Neural cell (in vitro differentiated cells): Measurements from ENCODE around the gene KLHDC9. TPM values are rescaled to one million over a fixed set of nuclear protein-coding genes. Genes with fewer than 3 reads are reported as not detected.

Experiments used
- H2AFZ ChIP-seq: fragments of 200-600, 300-800 bp; sonication (generic), shearing (Covaris generic); 2 replicates; pipeline ENCODE4 v1.6.0; 2014; ENCODE audit warnings: low read depth, mild to moderate bottlenecking, antibody characterized with exemption, low read length, moderate library complexity
- H3F3A ChIP-seq: fragments of 200-600 bp; shearing (Covaris generic); 2 replicates; pipeline ENCODE4 v1.6.1; 2016; ENCODE audit warnings: mild to moderate bottlenecking, moderate library complexity, mixed read lengths, antibody characterized with exemption, low read length; ENCODE audit not compliant: insufficient read depth, poor library complexity, severe bottlenecking
- H3K27ac ChIP-seq: fragments of 200-600, 300-800 bp; sonication (generic), shearing (Covaris generic); 2 replicates; pipeline ENCODE4 v1.5.1; 2014; ENCODE audit warnings: mild to moderate bottlenecking, low read length, moderate library complexity
- H3K27me3 ChIP-seq: fragments of 300-800, 200-600 bp; sonication (generic), shearing (Covaris generic); 2 replicates; pipeline ENCODE4 v1.6.0; 2014; ENCODE audit warnings: mild to moderate bottlenecking, low read depth, low read length, moderate library complexity; ENCODE audit not compliant: insufficient read depth
- H3K36me3 ChIP-seq: fragments of 300-800, 200-600 bp; sonication (generic), shearing (Covaris generic); 2 replicates; pipeline ENCODE4 v1.5.1; 2014; ENCODE audit warnings: mild to moderate bottlenecking, antibody characterized with exemption, low read length, moderate library complexity; ENCODE audit not compliant: insufficient read depth
- H3K4me2 ChIP-seq: fragments of 300-800, 200-600 bp; sonication (generic), shearing (Covaris generic); 2 replicates; pipeline ENCODE4 v1.6.0; 2014; ENCODE audit warnings: mild to moderate bottlenecking, low read length
- H3K4me3 ChIP-seq: fragments of 300-800, 200-600 bp; sonication (generic), shearing (Covaris generic); 2 replicates; pipeline ENCODE4 v1.5.1; 2014; ENCODE audit warnings: mild to moderate bottlenecking, low read length, moderate library complexity
- H3K79me2 ChIP-seq: fragments of 200-600 bp; shearing (Covaris generic); replicated peaks from 2 replicates; pipeline ENCODE4 v1.6.0; 2014; ENCODE audit warnings: mild to moderate bottlenecking, low read length, moderate library complexity; ENCODE audit not compliant: insufficient read depth
- H3K9ac ChIP-seq: fragments of 300-800, 200-600 bp; sonication (generic), shearing (Covaris generic); 2 replicates; pipeline ENCODE4 v1.6.1; 2016; ENCODE audit warnings: mild to moderate bottlenecking, low read length, mixed read lengths
- H3K9me2 ChIP-seq: fragments of 200-600 bp; shearing (Covaris generic); 2 replicates; pipeline ENCODE4 v1.6.1; 2016; ENCODE audit warnings: mild to moderate bottlenecking, low read length, mixed read lengths; ENCODE audit not compliant: insufficient read depth
- H3K9me3 ChIP-seq: fragments of 200-600, 300-800 bp; sonication (generic), shearing (Covaris generic); 2 replicates; pipeline ENCODE4 v1.6.1; 2016; ENCODE audit warnings: mild to moderate bottlenecking, mixed run types, low read length, moderate library complexity, mixed read lengths
- H4K20me1 ChIP-seq: fragments of 200-600 bp; shearing (Covaris generic); 2 replicates; pipeline ENCODE4 v1.6.1; 2016; ENCODE audit warnings: mild to moderate bottlenecking, mixed run types; ENCODE audit not compliant: insufficient read depth
- EP300 ChIP-seq: fragments of 450-650 bp; conservative IDR thresholded peaks from 2 replicates; pipeline ENCODE4 v1.6.1; 2014; ENCODE audit warnings: antibody characterized with exemption, mild to moderate bottlenecking, moderate library complexity; ENCODE audit not compliant: poor library complexity, severe bottlenecking
- EZH2 ChIP-seq: fragments of 200-600, 300-800 bp; shearing (Covaris generic), sonication (generic); IDR thresholded peaks from 2 replicates; pipeline ENCODE4 v1.6.1; 2014; ENCODE audit warnings: antibody characterized with exemption, low read length, borderline replicate concordance, mild to moderate bottlenecking; ENCODE audit not compliant: insufficient read depth, poor library complexity, severe bottlenecking
- MXI1 ChIP-seq: fragments of 450-650 bp; conservative IDR thresholded peaks from 2 replicates; pipeline ENCODE4 v1.6.1; 2014; ENCODE audit warnings: antibody characterized with exemption, mild to moderate bottlenecking; ENCODE audit not compliant: poor library complexity, severe bottlenecking
- POLR2AphosphoS5 ChIP-seq: IDR thresholded peaks from 2 replicates; pipeline ENCODE4 v1.6.1; 2012
- RAD21 ChIP-seq: fragments of 450-650 bp; conservative IDR thresholded peaks from 2 replicates; pipeline ENCODE4 v1.6.1; 2014; ENCODE audit warnings: antibody characterized with exemption, mild to moderate bottlenecking, moderate library complexity
- SMC3 ChIP-seq: fragments of 450-650 bp; conservative IDR thresholded peaks from 2 replicates; pipeline ENCODE4 v1.6.1; 2014; ENCODE audit warnings: antibody characterized with exemption, mild to moderate bottlenecking, moderate library complexity; ENCODE audit not compliant: poor library complexity
- TAF1 ChIP-seq: IDR thresholded peaks from 2 replicates; pipeline ENCODE4 v1.6.1; 2012; ENCODE audit warnings: low read depth
- polyA plus RNA-seq: library from polyadenylated mRNA; depleted of rRNA; stranded (reverse); fragments of >200 nt; gene quantifications from 2 replicates; pipeline ENCODE4 v1.2.3, GENCODE V29; 2014
- TF ChIP-seq, protein P1 (sequence below): IDR thresholded peaks from 2 replicates; pipeline ENCODE4 v1.6.1; 2012; ENCODE audit warnings: borderline replicate concordance
- TF ChIP-seq, protein P2 (sequence below): fragments of 450-650 bp; IDR thresholded peaks from 2 replicates; pipeline ENCODE4 v1.5.1; 2014; ENCODE audit warnings: antibody characterized with exemption, mild to moderate bottlenecking, moderate library complexity; ENCODE audit not compliant: poor library complexity, severe bottlenecking

The KLHDC9 gene
- polyA plus RNA-seq, 1 donor from 2014 or later = 78.1 TPM

DNA sequence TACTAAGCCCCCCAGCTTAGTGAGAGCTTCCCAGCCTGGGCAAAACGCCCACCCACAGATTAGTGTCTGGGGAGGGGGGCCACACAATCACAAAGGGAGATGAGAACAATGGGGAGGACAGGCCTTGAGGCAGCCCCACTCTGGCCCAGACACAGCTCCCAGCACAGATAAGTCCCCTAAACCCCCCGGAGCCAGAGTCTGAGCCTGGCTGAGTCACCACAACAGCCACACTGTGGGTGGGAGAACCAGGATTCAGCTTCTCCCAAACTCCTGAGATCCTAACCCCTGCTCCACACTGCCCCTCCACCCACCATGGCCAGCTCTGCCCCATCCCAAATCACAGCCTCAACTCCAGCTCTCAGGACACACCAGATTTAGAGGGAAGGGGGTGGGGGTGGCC, 13.0 kb upstream of the KLHDC9 start:
- no peaks in the 10 kb centered on the region for H3K9me2 ChIP-seq
- H3K27me3 ChIP-seq = no peaks in the 10 kb centered on the region
- TF ChIP-seq SMC3 (no peak), MXI1 (no peak), RAD21 (no peak), TAF1 (no peak), EP300 (no peak), EZH2 (no peak), POLR2AphosphoS5 (no peak)
- TF ChIP-seq, protein P1, sequence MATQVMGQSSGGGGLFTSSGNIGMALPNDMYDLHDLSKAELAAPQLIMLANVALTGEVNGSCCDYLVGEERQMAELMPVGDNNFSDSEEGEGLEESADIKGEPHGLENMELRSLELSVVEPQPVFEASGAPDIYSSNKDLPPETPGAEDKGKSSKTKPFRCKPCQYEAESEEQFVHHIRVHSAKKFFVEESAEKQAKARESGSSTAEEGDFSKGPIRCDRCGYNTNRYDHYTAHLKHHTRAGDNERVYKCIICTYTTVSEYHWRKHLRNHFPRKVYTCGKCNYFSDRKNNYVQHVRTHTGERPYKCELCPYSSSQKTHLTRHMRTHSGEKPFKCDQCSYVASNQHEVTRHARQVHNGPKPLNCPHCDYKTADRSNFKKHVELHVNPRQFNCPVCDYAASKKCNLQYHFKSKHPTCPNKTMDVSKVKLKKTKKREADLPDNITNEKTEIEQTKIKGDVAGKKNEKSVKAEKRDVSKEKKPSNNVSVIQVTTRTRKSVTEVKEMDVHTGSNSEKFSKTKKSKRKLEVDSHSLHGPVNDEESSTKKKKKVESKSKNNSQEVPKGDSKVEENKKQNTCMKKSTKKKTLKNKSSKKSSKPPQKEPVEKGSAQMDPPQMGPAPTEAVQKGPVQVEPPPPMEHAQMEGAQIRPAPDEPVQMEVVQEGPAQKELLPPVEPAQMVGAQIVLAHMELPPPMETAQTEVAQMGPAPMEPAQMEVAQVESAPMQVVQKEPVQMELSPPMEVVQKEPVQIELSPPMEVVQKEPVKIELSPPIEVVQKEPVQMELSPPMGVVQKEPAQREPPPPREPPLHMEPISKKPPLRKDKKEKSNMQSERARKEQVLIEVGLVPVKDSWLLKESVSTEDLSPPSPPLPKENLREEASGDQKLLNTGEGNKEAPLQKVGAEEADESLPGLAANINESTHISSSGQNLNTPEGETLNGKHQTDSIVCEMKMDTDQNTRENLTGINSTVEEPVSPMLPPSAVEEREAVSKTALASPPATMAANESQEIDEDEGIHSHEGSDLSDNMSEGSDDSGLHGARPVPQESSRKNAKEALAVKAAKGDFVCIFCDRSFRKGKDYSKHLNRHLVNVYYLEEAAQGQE = no peak
- TF ChIP-seq, protein P2, sequence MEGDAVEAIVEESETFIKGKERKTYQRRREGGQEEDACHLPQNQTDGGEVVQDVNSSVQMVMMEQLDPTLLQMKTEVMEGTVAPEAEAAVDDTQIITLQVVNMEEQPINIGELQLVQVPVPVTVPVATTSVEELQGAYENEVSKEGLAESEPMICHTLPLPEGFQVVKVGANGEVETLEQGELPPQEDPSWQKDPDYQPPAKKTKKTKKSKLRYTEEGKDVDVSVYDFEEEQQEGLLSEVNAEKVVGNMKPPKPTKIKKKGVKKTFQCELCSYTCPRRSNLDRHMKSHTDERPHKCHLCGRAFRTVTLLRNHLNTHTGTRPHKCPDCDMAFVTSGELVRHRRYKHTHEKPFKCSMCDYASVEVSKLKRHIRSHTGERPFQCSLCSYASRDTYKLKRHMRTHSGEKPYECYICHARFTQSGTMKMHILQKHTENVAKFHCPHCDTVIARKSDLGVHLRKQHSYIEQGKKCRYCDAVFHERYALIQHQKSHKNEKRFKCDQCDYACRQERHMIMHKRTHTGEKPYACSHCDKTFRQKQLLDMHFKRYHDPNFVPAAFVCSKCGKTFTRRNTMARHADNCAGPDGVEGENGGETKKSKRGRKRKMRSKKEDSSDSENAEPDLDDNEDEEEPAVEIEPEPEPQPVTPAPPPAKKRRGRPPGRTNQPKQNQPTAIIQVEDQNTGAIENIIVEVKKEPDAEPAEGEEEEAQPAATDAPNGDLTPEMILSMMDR = no peak
- no peak overlapping the region for H3K9ac ChIP-seq
- no peaks in the 10 kb centered on the region for H4K20me1 ChIP-seq
- no peak overlapping the region for H3K27ac ChIP-seq
- H2AFZ ChIP-seq = no peak overlapping the region
- no peaks in the 10 kb centered on the region for H3K79me2 ChIP-seq
- H3K36me3 ChIP-seq = no peaks in the 10 kb centered on the region
- H3F3A ChIP-seq = no peaks in the 10 kb centered on the region
- H3K4me3 ChIP-seq = no peak overlapping the region
- no peak overlapping the region for H3K4me2 ChIP-seq
- no peaks in the 10 kb centered on the region for H3K9me3 ChIP-seq

DNA sequence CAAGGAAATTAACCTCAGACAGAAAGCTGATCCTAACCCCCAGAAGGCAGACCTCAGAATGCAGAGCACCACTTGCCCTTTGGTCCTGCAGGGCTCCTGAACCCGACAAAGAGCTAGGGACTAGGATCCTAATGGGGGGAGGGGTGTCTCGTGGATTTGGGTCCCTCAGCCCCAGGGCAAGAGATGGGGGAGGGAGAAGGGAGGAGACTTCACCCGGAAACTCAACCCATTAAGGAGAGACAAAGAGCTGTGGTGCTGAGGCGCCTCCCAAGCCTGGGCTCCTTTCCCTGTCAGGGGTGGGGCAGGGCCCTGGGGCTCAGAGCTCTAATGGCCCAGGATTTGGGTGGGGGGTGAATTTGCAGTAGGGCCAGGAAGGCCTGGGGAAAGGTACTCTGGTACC, 11.7 kb upstream of the KLHDC9 start:
- H3K79me2 ChIP-seq = no peaks in the 10 kb centered on the region
- no peak for TF ChIP-seq TAF1
- TF ChIP-seq, protein P2 = no peak
- TF ChIP-seq POLR2AphosphoS5 = no peak
- TF ChIP-seq RAD21 = no peak
- H3K9me2 ChIP-seq = no peaks in the 10 kb centered on the region
- H3K27ac ChIP-seq = no peak overlapping the region
- H2AFZ ChIP-seq = no peak overlapping the region
- no peaks in the 10 kb centered on the region for H3F3A ChIP-seq
- H4K20me1 ChIP-seq = no peaks in the 10 kb centered on the region
- H3K36me3 ChIP-seq = no peaks in the 10 kb centered on the region
- no peaks in the 10 kb centered on the region for H3K27me3 ChIP-seq
- no peak overlapping the region for H3K9ac ChIP-seq
- no peaks in the 10 kb centered on the region for H3K9me3 ChIP-seq
- no peak overlapping the region for H3K4me2 ChIP-seq
- no peak overlapping the region for H3K4me3 ChIP-seq
